K562 (cell line): ENCODE data around the gene LETM1. TPM values are rescaled to one million over a fixed set of nuclear protein-coding genes. Genes with fewer than 3 reads are reported as not detected.

Experiments
- BCOR ChIP-seq: fragments of 450-650 bp; IDR thresholded peaks from 2 replicates; pipeline ENCODE4 v1.6.1; 2016
- GATAD2B ChIP-seq: fragments of 450-650 bp; IDR thresholded peaks from 2 replicates; pipeline ENCODE4 v1.6.1; 2017; ENCODE audit warnings: mild to moderate bottlenecking, borderline replicate concordance
- HMGN3 ChIP-seq: IDR thresholded peaks from 2 replicates; pipeline ENCODE4 v1.6.1; 2011; ENCODE audit warnings: borderline replicate concordance, low read depth, mild to moderate bottlenecking, mixed read lengths, low read length; ENCODE audit not compliant: insufficient read length; ENCODE audit errors: extremely low read depth
- KAT8 ChIP-seq: fragments of 450-650 bp; IDR thresholded peaks from 2 replicates; pipeline ENCODE4 v1.6.1; 2016; ENCODE audit warnings: low read depth, mild to moderate bottlenecking
- STAT5B ChIP-seq: fragments of 250-450 bp; sonication (Bioruptor Pico); IDR thresholded peaks from 2 replicates; pipeline ENCODE4 v1.8.0; 2021; ENCODE audit warnings: mild to moderate bottlenecking, inconsistent platforms
- TRIM24 ChIP-seq, 2 experiments: fragments of 450-650 bp; IDR thresholded peaks; 2 replicates each; pipeline ENCODE4 v1.6.1; 2016
- TSC22D4 ChIP-seq: fragments of 450-650 bp; IDR thresholded peaks from 2 replicates; pipeline ENCODE4 v1.6.1; 2016; ENCODE audit warnings: missing genetic modification characterization, missing biosample characterization, control low read depth
- TSHZ1 ChIP-seq: fragments of 250-450 bp; sonication (Bioruptor Pico); IDR thresholded peaks from 2 replicates; pipeline ENCODE4 v1.4.0; 2020; ENCODE audit warnings: mild to moderate bottlenecking, moderate library complexity
- ZBTB34 ChIP-seq: fragments of 250-450 bp; sonication (Bioruptor Pico); IDR thresholded peaks from 2 replicates; pipeline ENCODE4 v1.8.0; 2021; ENCODE audit warnings: mild to moderate bottlenecking, moderate library complexity
- ZEB2 ChIP-seq: fragments of 450-650 bp; IDR thresholded peaks from 2 replicates; pipeline ENCODE4 v1.6.1; 2016
- ZMIZ1 ChIP-seq, 2 experiments: fragments of 150-350 bp in 1 of 2; IDR thresholded peaks; 2 replicates each; pipeline ENCODE4 v1.6.1; 2012 to 2016; ENCODE audit warnings: low read depth in 2 of 2, low read length in 2 of 2, mild to moderate bottlenecking in 1 of 2, moderate library complexity in 1 of 2
- ZNF133 ChIP-seq: fragments of 250-450 bp; sonication (Bioruptor Pico); IDR thresholded peaks from 2 replicates; pipeline ENCODE4 v1.4.0; 2020; ENCODE audit warnings: mild to moderate bottlenecking
- ZNF175 ChIP-seq: fragments of 200-800 bp; sonication (Bioruptor generic); IDR thresholded peaks from 2 replicates; pipeline ENCODE4 v1.6.1; 2016; ENCODE audit warnings: low read depth, mild to moderate bottlenecking, missing genetic modification characterization, missing compliant biosample characterization
- ZNF785 ChIP-seq: fragments of 250-450 bp; sonication (Bioruptor Pico); IDR thresholded peaks from 2 replicates; pipeline ENCODE4 v1.4.0; 2020; ENCODE audit warnings: mild to moderate bottlenecking
- polyA plus RNA-seq, 8 experiments: library from polyadenylated mRNA; depleted of rRNA in 4 of 8; stranded (reverse) in 5 of 8; unstranded in 3 of 8; fragments of >200 nt; fragmentation: Nextera tagmentation in 2 of 8; fragmentation: Illumina TruSeq in 1 of 8; extraction: Ambion mirVana in 2 of 8; extraction: Trizol in 1 of 8; gene quantifications; 2 replicates each; pipeline versions ENCODE4 v1.2.1 to v1.2.3, GENCODE V29; 2011 to 2014; ENCODE audit warnings: inconsistent platforms in 1 of 8, missing spikeins in 1 of 8
- total RNA-seq, 7 experiments: library from RNA; depleted of rRNA in 6 of 7; stranded (reverse); fragments of >200 nt in 6 of 7; fragmentation: Illumina TruSeq in 2 of 7; extraction: Trizol in 2 of 7; gene quantifications; 2 replicates each; pipeline versions ENCODE4 v1.2.1 to v1.2.3, GENCODE V29; 2011 to 2021; ENCODE audit warnings: low replicate concordance in 1 of 7
- TF ChIP-seq, protein P1 (sequence below): fragments of 150-350 bp; IDR thresholded peaks from 2 replicates; pipeline ENCODE4 v1.6.1; 2014; ENCODE audit warnings: low read depth, mild to moderate bottlenecking, low read length, borderline replicate concordance

Gene LETM1
- total and polyA plus RNA-seq, 9 of the 15 experiments (the other 6 are each of a cell fraction or from before 2014, with no cell fraction given): 3.9 to 109 (median 35.0) TPM

DNA sequence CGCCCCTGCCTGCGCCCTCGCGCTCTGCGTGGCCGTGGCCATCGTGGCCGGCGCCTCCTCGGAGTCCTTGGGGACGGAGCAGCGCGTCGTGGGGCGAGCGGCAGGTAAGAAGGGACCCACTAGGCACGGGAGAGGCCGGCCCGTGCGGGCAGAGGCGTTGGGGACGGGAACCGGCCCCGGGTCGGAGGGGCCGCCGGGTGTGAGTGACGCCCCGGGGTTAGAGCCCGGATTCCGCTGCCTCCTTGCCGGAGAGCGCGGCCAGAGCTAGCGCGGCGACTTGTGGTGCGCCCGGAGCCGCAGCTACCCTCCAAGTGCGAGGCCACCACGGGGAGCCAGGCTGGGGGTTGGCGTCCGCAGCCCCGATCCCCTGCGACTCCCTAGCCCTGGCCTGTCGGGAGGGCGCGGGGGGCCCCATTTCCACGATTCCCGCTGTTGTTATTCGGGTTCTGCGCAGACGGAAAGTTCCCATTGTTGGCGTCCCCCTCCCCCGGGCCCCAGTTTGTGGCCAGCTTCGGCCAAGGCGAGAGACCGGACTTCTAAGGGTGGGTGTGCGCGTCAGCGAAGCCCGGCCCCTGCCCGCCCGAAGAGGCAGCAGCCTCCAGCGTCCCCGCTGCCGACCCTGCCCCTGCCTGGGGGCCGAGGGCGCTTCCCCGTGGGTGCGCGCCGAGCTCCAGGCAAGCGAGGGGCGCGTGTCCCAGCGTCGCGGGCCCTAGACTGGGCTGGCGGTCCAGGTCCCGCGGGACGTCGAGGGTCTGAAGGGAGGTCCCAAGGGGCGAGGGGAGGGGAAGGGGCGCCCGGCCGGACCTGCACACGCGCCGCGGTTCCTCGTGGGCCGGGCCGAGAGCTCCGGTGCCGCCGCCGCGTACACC is 61.8 kb downstream of the LETM1 start (continued):
- TF ChIP-seq TSHZ1 (no peak), ZEB2 (no peak), KAT8 (no peak), ZNF785 (no peak), HMGN3 (no peak), TSC22D4 (tag) (no peak), GATAD2B (0 out of 2 replicates have a peak, but pooled peaks have one; percentile 60), ZBTB34 (CRISPR knock-in tag) (no peak), ZNF175 (CRISPR knock-in tag) (no peak), ZMIZ1 (IDR thresholded peaks at IDR 0.05; ENCODE audit: low read depth in 2 of 2, low read length in 2 of 2) (no peak), TRIM24 (IDR thresholded peaks at IDR 0.05) (no peak), STAT5B (CRISPR knock-in tag) (no peak), ZNF133 (CRISPR knock-in tag) (no peak), BCOR (no peak)
- TF ChIP-seq, protein P1, sequence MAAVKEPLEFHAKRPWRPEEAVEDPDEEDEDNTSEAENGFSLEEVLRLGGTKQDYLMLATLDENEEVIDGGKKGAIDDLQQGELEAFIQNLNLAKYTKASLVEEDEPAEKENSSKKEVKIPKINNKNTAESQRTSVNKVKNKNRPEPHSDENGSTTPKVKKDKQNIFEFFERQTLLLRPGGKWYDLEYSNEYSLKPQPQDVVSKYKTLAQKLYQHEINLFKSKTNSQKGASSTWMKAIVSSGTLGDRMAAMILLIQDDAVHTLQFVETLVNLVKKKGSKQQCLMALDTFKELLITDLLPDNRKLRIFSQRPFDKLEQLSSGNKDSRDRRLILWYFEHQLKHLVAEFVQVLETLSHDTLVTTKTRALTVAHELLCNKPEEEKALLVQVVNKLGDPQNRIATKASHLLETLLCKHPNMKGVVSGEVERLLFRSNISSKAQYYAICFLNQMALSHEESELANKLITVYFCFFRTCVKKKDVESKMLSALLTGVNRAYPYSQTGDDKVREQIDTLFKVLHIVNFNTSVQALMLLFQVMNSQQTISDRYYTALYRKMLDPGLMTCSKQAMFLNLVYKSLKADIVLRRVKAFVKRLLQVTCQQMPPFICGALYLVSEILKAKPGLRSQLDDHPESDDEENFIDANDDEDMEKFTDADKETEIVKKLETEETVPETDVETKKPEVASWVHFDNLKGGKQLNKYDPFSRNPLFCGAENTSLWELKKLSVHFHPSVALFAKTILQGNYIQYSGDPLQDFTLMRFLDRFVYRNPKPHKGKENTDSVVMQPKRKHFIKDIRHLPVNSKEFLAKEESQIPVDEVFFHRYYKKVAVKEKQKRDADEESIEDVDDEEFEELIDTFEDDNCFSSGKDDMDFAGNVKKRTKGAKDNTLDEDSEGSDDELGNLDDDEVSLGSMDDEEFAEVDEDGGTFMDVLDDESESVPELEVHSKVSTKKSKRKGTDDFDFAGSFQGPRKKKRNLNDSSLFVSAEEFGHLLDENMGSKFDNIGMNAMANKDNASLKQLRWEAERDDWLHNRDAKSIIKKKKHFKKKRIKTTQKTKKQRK: no peak
